K562 (cell line): ENCODE measurements around the gene CDAN1. TPM values are rescaled to one million over a fixed set of nuclear protein-coding genes. Genes with fewer than 3 reads are reported as not detected.

Source experiments
- ATAC-seq: fragments of 200-7000 bp; cut with Tn5 transposase; 3 replicates; pipeline ENCODE4 v1.9.1; 2020; ENCODE audit warnings: moderate library complexity
- BruUV-seq: library from RNA; stranded (reverse); fragments of 400-500 nt; replicated peaks from 2 replicates; lab custom pipeline; 2021; lab: Mats Ljungman, UMichigan
- CTCF ChIA-PET: fragments of 300-600 bp; formaldehyde crosslinking; extraction: SDS; loops from one replicate; lab custom pipeline; 2021; ENCODE audit warnings: low intra/inter-chr PET ratio; lab: Yijun Ruan, JAX
- POLR2A ChIA-PET: fragments of 300-600, 350-650 bp; sonication (Branson Sonifier 250); formaldehyde crosslinking; extraction: SDS; loops from one replicate; lab custom pipeline; 2021; ENCODE audit warnings: antibody characterized with exemption, inconsistent platforms; lab: Yijun Ruan, JAX
- DNase-seq, 4 experiments: peaks; one replicate each; pipeline versions ENCODE4 v3.0.0 to v3.0.0-alpha.2; 2011 to 2018; ENCODE audit warnings: low spot score in 3 of 4, mixed read lengths in 3 of 4; ENCODE audit errors: extremely low read depth in 1 of 4
- FAIRE-seq: peaks from 2 replicates; lab custom pipeline; 2011; peaks lifted over from hg19 to GRCh38; lab: Jason Lieb, UNC
- H2AFZ ChIP-seq: 2 replicates; pipeline ENCODE4 v1.6.0; 2011; ENCODE audit warnings: low read depth, low read length, control low read depth, inconsistent platforms
- H3K27ac ChIP-seq: fragments of 200-600 bp; 3 replicates; pipeline ENCODE4 v1.8.0; 2011; ENCODE audit warnings: low read depth, mild to moderate bottlenecking, control low read depth, inconsistent platforms, low read length, moderate library complexity, mixed read lengths; ENCODE audit errors: extremely low read depth
- H3K27me3 ChIP-seq, 2 experiments: fragments of 300-600 bp in 1 of 2; 2 replicates in 1 of 2; 3 replicates in 1 of 2; pipeline versions ENCODE4 v1.6.0 to v1.8.0; 2011; ENCODE audit warnings: inconsistent platforms in 2 of 2, low read length in 2 of 2, mild to moderate bottlenecking in 1 of 2, mixed read lengths in 1 of 2, moderate library complexity in 1 of 2; ENCODE audit not compliant: control insufficient read depth in 2 of 2, insufficient read depth in 2 of 2
- H3K36me3 ChIP-seq: fragments of 300-600 bp; 3 replicates; pipeline ENCODE4 v1.8.0; 2011; ENCODE audit warnings: mild to moderate bottlenecking, low read length, inconsistent platforms; ENCODE audit not compliant: control insufficient read depth, insufficient read depth
- H3K4me1 ChIP-seq, 2 experiments: fragments of 200-600 bp in 1 of 2; replicated peaks in 1 of 2; 2 replicates in 1 of 2; 3 replicates in 1 of 2; pipeline versions ENCODE4 v1.5.1 to v1.8.0; 2011; ENCODE audit warnings: inconsistent platforms in 2 of 2, low read length in 2 of 2, mild to moderate bottlenecking in 1 of 2, mixed read lengths in 1 of 2, moderate library complexity in 1 of 2; ENCODE audit not compliant: control insufficient read depth in 2 of 2, insufficient read depth in 2 of 2
- H3K4me2 ChIP-seq: 2 replicates; pipeline ENCODE4 v1.6.1; 2011; ENCODE audit warnings: low read length, control low read depth, inconsistent platforms, mixed read lengths; ENCODE audit not compliant: insufficient read depth
- H3K4me3 ChIP-seq: fragments of 200-600 bp; sonication (generic), shearing (Covaris generic); 2 replicates; pipeline ENCODE4 v1.5.1; 2016; ENCODE audit warnings: control low read depth, inconsistent platforms
- H3K79me2 ChIP-seq: fragments of 200-600 bp; 3 replicates; pipeline ENCODE4 v1.8.0; 2011; ENCODE audit warnings: low read length, inconsistent platforms; ENCODE audit not compliant: control insufficient read depth, insufficient read depth
- H3K9ac ChIP-seq, 2 experiments: 2 replicates each; pipeline versions ENCODE4 v1.6.0 to v1.6.1; 2011; ENCODE audit warnings: low read depth in 2 of 2, low read length in 2 of 2, control low read depth in 1 of 2, inconsistent platforms in 1 of 2, mild to moderate bottlenecking in 1 of 2, mixed read lengths in 1 of 2; ENCODE audit not compliant: insufficient read depth in 1 of 2
- H3K9me1 ChIP-seq: one replicate; pipeline ENCODE4 v1.6.0; 2011; ENCODE audit warnings: inconsistent platforms, mild to moderate bottlenecking, low read length, moderate library complexity; ENCODE audit not compliant: control insufficient read depth, insufficient read depth
- H3K9me3 ChIP-seq: replicated peaks from 2 replicates; pipeline ENCODE4 v1.5.1; 2011; ENCODE audit warnings: low read depth, low read length, inconsistent platforms; ENCODE audit not compliant: control insufficient read depth, insufficient read depth
- H4K20me1 ChIP-seq: replicated peaks from 2 replicates; pipeline ENCODE4 v1.6.1; 2011; ENCODE audit warnings: low read length, inconsistent platforms, mixed read lengths; ENCODE audit not compliant: control insufficient read depth, insufficient read depth
- ARID3B ChIP-seq: fragments of 250-450 bp; sonication (Bioruptor Pico); IDR thresholded peaks from 2 replicates; pipeline ENCODE4 v1.4.0; 2020; ENCODE audit warnings: borderline replicate concordance
- BRF1 ChIP-seq: IDR thresholded peaks from 3 replicates; pipeline ENCODE4 v1.6.1; 2011; ENCODE audit warnings: borderline replicate concordance, mild to moderate bottlenecking; ENCODE audit not compliant: insufficient read length; ENCODE audit errors: extremely low read depth
- CREM ChIP-seq: IDR thresholded peaks from 2 replicates; pipeline ENCODE4 v1.6.1; 2014; ENCODE audit warnings: antibody characterized with exemption, low read depth
- HDAC1 ChIP-seq, 2 experiments: fragments of 450-650 bp; IDR thresholded peaks; 2 replicates each; pipeline ENCODE4 v1.6.1; 2016 to 2017; ENCODE audit warnings: inconsistent platforms in 1 of 2, mild to moderate bottlenecking in 1 of 2, moderate library complexity in 1 of 2
- HMG20B ChIP-seq: fragments of 250-450 bp; sonication (Bioruptor Pico); IDR thresholded peaks from 2 replicates; pipeline ENCODE4 v1.5.0; 2021; ENCODE audit warnings: mild to moderate bottlenecking
- KLF10 ChIP-seq: fragments of 250-450 bp; sonication (Bioruptor Pico); IDR thresholded peaks from 2 replicates; pipeline ENCODE4 v1.6.1; 2021; ENCODE audit warnings: matching md5 sums
- MBD1 ChIP-seq: fragments of 250-450 bp; sonication (Bioruptor Pico); IDR thresholded peaks from 2 replicates; pipeline ENCODE4 v1.8.0; 2022; ENCODE audit warnings: inconsistent platforms
- MCM3 ChIP-seq: fragments of 450-650 bp; IDR thresholded peaks from 2 replicates; pipeline ENCODE4 v1.6.1; 2016
- NR0B1 ChIP-seq: fragments of 450-650 bp; IDR thresholded peaks from one replicate; pipeline ENCODE4 v1.6.1; 2018; ENCODE audit warnings: mild to moderate bottlenecking, moderate library complexity; ENCODE audit not compliant: partially characterized antibody
- NR2C1 ChIP-seq, 2 experiments: fragments of 450-650 bp; IDR thresholded peaks; 2 replicates each; pipeline ENCODE4 v1.6.1; 2017; ENCODE audit warnings: mild to moderate bottlenecking in 2 of 2, antibody characterized with exemption in 1 of 2, inconsistent platforms in 1 of 2, missing compliant biosample characterization in 1 of 2, missing genetic modification characterization in 1 of 2
- POLR2H ChIP-seq: IDR thresholded peaks from 2 replicates; pipeline ENCODE4 v1.6.1; 2016; ENCODE audit warnings: missing genetic modification characterization, low read depth, mild to moderate bottlenecking, control low read depth, missing compliant biosample characterization, moderate library complexity
- RBM14 ChIP-seq: fragments of 200-400 bp; formaldehyde crosslinking; IDR thresholded peaks from 2 replicates; pipeline ENCODE4 v1.6.1; 2018; ENCODE audit warnings: low read depth, mild to moderate bottlenecking, low read length, moderate library complexity, borderline replicate concordance; ENCODE audit not compliant: insufficient read depth
- RFX5 ChIP-seq: IDR thresholded peaks from 2 replicates; pipeline ENCODE4 v1.6.1; 2011; ENCODE audit warnings: low read depth, mild to moderate bottlenecking, improper control_type of control experiment, low read length
- SAFB2 ChIP-seq: fragments of 200-400 bp; formaldehyde crosslinking; IDR thresholded peaks from 2 replicates; pipeline ENCODE4 v1.6.1; 2018; ENCODE audit warnings: borderline replicate concordance, low read length, low read depth, moderate library complexity; ENCODE audit not compliant: severe bottlenecking
- TCF15 ChIP-seq: fragments of 250-450 bp; sonication (Bioruptor Pico); IDR thresholded peaks from 2 replicates; pipeline ENCODE4 v1.8.0; 2022; ENCODE audit warnings: moderate library complexity, mild to moderate bottlenecking, inconsistent platforms
- XRCC5 ChIP-seq: fragments of 200-400 bp; formaldehyde crosslinking; IDR thresholded peaks from 2 replicates; pipeline ENCODE4 v1.6.1; 2017; ENCODE audit warnings: low read depth, mild to moderate bottlenecking, low read length
- YBX1 ChIP-seq: fragments of 450-650 bp; IDR thresholded peaks from 2 replicates; pipeline ENCODE4 v1.7.1; 2016; ENCODE audit warnings: mild to moderate bottlenecking
- ZNF830 ChIP-seq: fragments of 250-450 bp; sonication (Bioruptor Pico); IDR thresholded peaks from 2 replicates; pipeline ENCODE4 v1.5.0; 2021; ENCODE audit warnings: mild to moderate bottlenecking
- WGBS: fragments of 100-300 bp; shearing (Covaris generic); methylation state at CpG from one replicate; pipeline ENCODE4 v1.1.6; 2016; ENCODE audit warnings: low coverage, mixed read lengths; ENCODE audit not compliant: insufficient coverage; ENCODE audit errors: missing lambda C conversion rate; 5-methylcytosine and 5-hydroxymethylcytosine counted together
- in situ Hi-C: fragments of 300-500 bp; cut with MboI; formaldehyde crosslinking; loops from 4 replicates; pipeline ENCODE4 v1.15.0; 2018; ENCODE audit warnings: inconsistent platforms, mixed read lengths
- intact Hi-C: fragments of 100-400 bp; cut with micrococcal nuclease; formaldehyde crosslinking; loops from 2 replicates; pipeline ENCODE4 v1.14.2; 2022
- polyA plus RNA-seq, 8 experiments: library from polyadenylated mRNA; depleted of rRNA in 4 of 8; stranded (reverse) in 5 of 8; unstranded in 3 of 8; fragments of >200 nt; fragmentation: Nextera tagmentation in 2 of 8; fragmentation: Illumina TruSeq in 1 of 8; extraction: Ambion mirVana in 2 of 8; extraction: Trizol in 1 of 8; gene quantifications; 2 replicates each; pipeline versions ENCODE4 v1.2.1 to v1.2.3, GENCODE V29; 2011 to 2014; ENCODE audit warnings: inconsistent platforms in 1 of 8, missing spikeins in 1 of 8
- total RNA-seq, 7 experiments: library from RNA; depleted of rRNA in 6 of 7; stranded (reverse); fragments of >200 nt in 6 of 7; fragmentation: Illumina TruSeq in 2 of 7; extraction: Trizol in 2 of 7; gene quantifications; 2 replicates each; pipeline versions ENCODE4 v1.2.1 to v1.2.3, GENCODE V29; 2011 to 2021; ENCODE audit warnings: low replicate concordance in 1 of 7

CDAN1 gene
- total and polyA plus RNA-seq, 9 of the 15 experiments (the other 6 are each of a cell fraction or from before 2014, with no cell fraction given), result 1.6 to 34.4 (median 13.8) TPM

- intact Hi-C loops, result no loop called here
- Histone ChIP-seq H3K4me3 (no peak overlapping the region), H2AFZ (no peak overlapping the region), H3K27me3 (no peaks in the 10 kb centered on the region), H3K9me1 (no peaks in the 10 kb centered on the region), H3K36me3 (peaks cover 14% of the 10 kb centered on the region; the same call in 2 of the 3 replicates), H3K27ac (no peak overlapping the region), H3K79me2 (no peaks in the 10 kb centered on the region), H4K20me1 (no peaks in the 10 kb centered on the region), H3K9me3 (no peaks in the 10 kb centered on the region), H3K9ac (no peak overlapping the region), H3K4me1 (no peaks in the 10 kb centered on the region), H3K4me2 (no peak overlapping the region)
- no TSS peak for BruUV-seq
- DNase-seq (peak in 2 of 4 experiments; percentile 3 to 4), ATAC-seq (no peak), FAIRE-seq (no peak)
- 31% methylated on average over 3 of the region's 5 CpGs for WGBS
- in situ Hi-C loops, result loop anchor here (5.0 to 10.0 kb wide), 2 partner anchors 211 to 559 kb away; no protein-coding TSS in a partner anchor
- POLR2A ChIA-PET, result interaction anchor here (0.6 to 2.1 kb wide), 8 partner anchors 9 to 569 kb away, joined by 3 to 6 read pairs (median 3); no protein-coding TSS in a partner anchor
- CTCF ChIA-PET, result no interaction called here
- TF ChIP-seq YBX1 (no peak), MCM3 (no peak), HMG20B (CRISPR knock-in tag) (no peak), ARID3B (CRISPR knock-in tag) (no peak), RBM14 (no peak), SAFB2 (no peak), TCF15 (no peak), CREM (no peak), NR0B1 (no peak), HDAC1 (IDR thresholded peaks at IDR 0.05) (no peak), KLF10 (CRISPR knock-in tag) (no peak), MBD1 (CRISPR knock-in tag) (no peak), ZNF830 (CRISPR knock-in tag) (no peak), RFX5 (no peak), BRF1 (no peak), NR2C1 (IDR thresholded peaks at IDR 0.05) (no peak), NR2C1 (tag; IDR thresholded peaks at IDR 0.05) (no peak), XRCC5 (no peak), POLR2H (tag) (no peak)
Observed at GRCh38 chr15:42716125-42716524, 20.8 kb downstream of the CDAN1 start.
